Hepatocyte (in vitro differentiated cells): ENCODE results near the gene C2.

Source experiments
- EZH2 ChIP-seq: fragments of 200-600 bp; sonication (generic); IDR thresholded peaks from 2 replicates; pipeline ENCODE4 v1.6.1; 2016; ENCODE audit warnings: antibody characterized with exemption, mild to moderate bottlenecking, borderline replicate concordance
- EZH2phosphoT487 ChIP-seq: fragments of 200-600 bp; sonication (generic); IDR thresholded peaks from one replicate; pipeline ENCODE4 v1.6.1; 2018; ENCODE audit warnings: antibody characterized with exemption, mild to moderate bottlenecking, low read depth, moderate library complexity; ENCODE audit not compliant: unreplicated experiment, severe bottlenecking
- TF ChIP-seq, protein P1 (sequence below): fragments of 200-600 bp; sonication (generic); IDR thresholded peaks from 2 replicates; pipeline ENCODE4 v1.5.1; 2016; ENCODE audit warnings: antibody characterized with exemption, mild to moderate bottlenecking; ENCODE audit not compliant: poor library complexity

DNA sequence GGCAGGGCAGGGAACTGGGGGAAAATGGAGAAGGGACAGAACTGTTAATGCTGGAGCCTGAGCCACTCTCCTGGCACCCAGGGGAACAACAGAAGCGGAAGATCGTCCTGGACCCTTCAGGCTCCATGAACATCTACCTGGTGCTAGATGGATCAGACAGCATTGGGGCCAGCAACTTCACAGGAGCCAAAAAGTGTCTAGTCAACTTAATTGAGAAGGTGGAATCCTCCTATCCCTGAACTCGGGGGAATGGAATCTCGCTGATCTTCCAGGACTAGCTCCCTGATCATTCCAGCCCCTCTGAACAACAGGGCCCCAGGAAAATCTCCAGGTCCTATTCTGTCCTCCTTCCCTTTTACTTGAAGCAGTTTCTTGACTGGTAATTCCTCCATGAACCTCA, 20.3 kb downstream of the C2 start:
- TF ChIP-seq, protein P1, sequence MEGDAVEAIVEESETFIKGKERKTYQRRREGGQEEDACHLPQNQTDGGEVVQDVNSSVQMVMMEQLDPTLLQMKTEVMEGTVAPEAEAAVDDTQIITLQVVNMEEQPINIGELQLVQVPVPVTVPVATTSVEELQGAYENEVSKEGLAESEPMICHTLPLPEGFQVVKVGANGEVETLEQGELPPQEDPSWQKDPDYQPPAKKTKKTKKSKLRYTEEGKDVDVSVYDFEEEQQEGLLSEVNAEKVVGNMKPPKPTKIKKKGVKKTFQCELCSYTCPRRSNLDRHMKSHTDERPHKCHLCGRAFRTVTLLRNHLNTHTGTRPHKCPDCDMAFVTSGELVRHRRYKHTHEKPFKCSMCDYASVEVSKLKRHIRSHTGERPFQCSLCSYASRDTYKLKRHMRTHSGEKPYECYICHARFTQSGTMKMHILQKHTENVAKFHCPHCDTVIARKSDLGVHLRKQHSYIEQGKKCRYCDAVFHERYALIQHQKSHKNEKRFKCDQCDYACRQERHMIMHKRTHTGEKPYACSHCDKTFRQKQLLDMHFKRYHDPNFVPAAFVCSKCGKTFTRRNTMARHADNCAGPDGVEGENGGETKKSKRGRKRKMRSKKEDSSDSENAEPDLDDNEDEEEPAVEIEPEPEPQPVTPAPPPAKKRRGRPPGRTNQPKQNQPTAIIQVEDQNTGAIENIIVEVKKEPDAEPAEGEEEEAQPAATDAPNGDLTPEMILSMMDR = no peak
- TF ChIP-seq EZH2 (no peak), EZH2phosphoT487 (no peak)
